Measurements from ENCODE around the gene ADARB2. TPM values are rescaled to one million over a fixed set of nuclear protein-coding genes. Genes with fewer than 3 reads are reported as not detected.

The ADARB2 gene
- polyA plus RNA-seq, 3 donors = not detected

GRCh38 chr10:1559761-1560160 is 177.6 kb downstream of the ADARB2 start:
- no peaks in the 10 kb centered on the region for H3K9me3 ChIP-seq (replicated peaks in 1 of 2; ENCODE audit: control insufficient read depth in 1 of 2, insufficient read depth in 1 of 2, low read length in 2 of 2)
- no peak for TF ChIP-seq CTCF (IDR thresholded peaks at IDR 0.05)
- H3K27me3 Mint-ChIP-seq (ENCODE audit: low read depth in 3 of 3) = peaks cover 0 to 8% (median 6%) of the 10 kb centered on the region in 3 donors

DNA sequence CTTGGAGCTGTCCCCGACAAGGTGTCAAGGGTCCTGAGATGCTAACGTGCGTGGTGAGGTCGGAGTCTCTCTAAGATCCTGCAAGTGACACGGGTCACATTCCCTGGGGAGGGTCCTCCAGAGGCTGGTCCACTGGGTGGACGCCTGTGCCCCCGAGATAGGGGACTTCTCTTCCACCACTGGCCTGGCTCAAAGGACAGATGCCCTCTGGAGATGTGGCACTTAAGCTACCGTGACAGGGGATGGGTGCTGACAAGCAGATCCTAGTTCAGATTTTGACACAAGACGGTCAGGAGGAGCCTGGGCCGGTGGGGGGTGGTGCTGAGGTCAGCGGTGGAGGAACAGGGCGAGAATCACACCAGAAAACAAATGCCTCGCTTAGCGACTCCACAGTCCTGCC is 178.0 kb downstream of the ADARB2 start:
- no peak for TF ChIP-seq CTCF (IDR thresholded peaks at IDR 0.05)
- no peak for DNase-seq
- H3K36me3 ChIP-seq (replicated peaks in 1 of 2; ENCODE audit: control insufficient read depth in 1 of 2, insufficient read depth in 2 of 2, low read length in 2 of 2) = no peaks in the 10 kb centered on the region
- H3K4me1 Mint-ChIP-seq = no peaks in the 10 kb centered on the region
- no peaks in the 10 kb centered on the region for H3K9me3 ChIP-seq (replicated peaks in 1 of 2; ENCODE audit: control insufficient read depth in 1 of 2, insufficient read depth in 1 of 2, low read length in 2 of 2)
- H3K4me2 ChIP-seq (replicated peaks; ENCODE audit: extremely low read depth, low read length, poor library complexity, severe bottlenecking) = no peak overlapping the region
- no peaks in the 10 kb centered on the region for H3K4me1 ChIP-seq (ENCODE audit: control insufficient read depth in 1 of 2, insufficient read depth in 2 of 2, low read length in 2 of 2)
- peaks cover 0 to 4% (median 0%) of the 10 kb centered on the region in 7 donors for H3K9me3 Mint-ChIP-seq
- peaks cover 0 to 8% (median 6%) of the 10 kb centered on the region in 3 donors for H3K27me3 Mint-ChIP-seq (ENCODE audit: low read depth in 3 of 3)
- H3K4me3 Mint-ChIP-seq = no peak overlapping the region
- no peak overlapping the region for H3K27ac ChIP-seq (ENCODE audit: low read depth in 1 of 2, low read length in 2 of 2)
- WGBS (ENCODE audit: insufficient coverage) = 72% methylated on average over 9 of the region's 14 CpGs
- no peaks in the 10 kb centered on the region for H4K20me1 ChIP-seq (ENCODE audit: insufficient read depth, low read length)
- H3K27me3 ChIP-seq (ENCODE audit: control insufficient read depth in 2 of 2, insufficient read depth in 2 of 2, low read length in 2 of 2) = no peaks in the 10 kb centered on the region
- no peak overlapping the region for H2AFZ ChIP-seq (ENCODE audit: insufficient read depth, low read depth, low read length, poor library complexity, severe bottlenecking)
- H3K4me3 ChIP-seq (replicated peaks in 1 of 3; ENCODE audit: low read depth in 2 of 3, low read length in 3 of 3) = no peak overlapping the region
- no peak overlapping the region for H3K9ac ChIP-seq (ENCODE audit: insufficient read depth, low read length, poor library complexity, severe bottlenecking)
- H3K27ac Mint-ChIP-seq = no peak overlapping the region
- no peaks in the 10 kb centered on the region for H3K36me3 Mint-ChIP-seq
- intact Hi-C loops (cut with micrococcal nuclease) = no loop called here
- H3K79me2 ChIP-seq (ENCODE audit: insufficient read depth, low read length) = no peaks in the 10 kb centered on the region

More at GRCh38 chr10:1559761-1560160, 177.6 kb downstream of the ADARB2 start:
- Histone ChIP-seq H2AFZ (ENCODE audit: insufficient read depth, low read depth, low read length, poor library complexity, severe bottlenecking) (no peak overlapping the region), H3K9ac (ENCODE audit: insufficient read depth, low read length, poor library complexity, severe bottlenecking) (no peak overlapping the region), H3K27ac (ENCODE audit: low read depth in 1 of 2, low read length in 2 of 2) (no peak overlapping the region), H3K79me2 (ENCODE audit: insufficient read depth, low read length) (no peaks in the 10 kb centered on the region), H3K36me3 (replicated peaks in 1 of 2; ENCODE audit: control insufficient read depth in 1 of 2, insufficient read depth in 2 of 2, low read length in 2 of 2) (no peaks in the 10 kb centered on the region), H3K4me2 (replicated peaks; ENCODE audit: extremely low read depth, low read length, poor library complexity, severe bottlenecking) (no peak overlapping the region), H4K20me1 (ENCODE audit: insufficient read depth, low read length) (no peaks in the 10 kb centered on the region), H3K27me3 (ENCODE audit: control insufficient read depth in 2 of 2, insufficient read depth in 2 of 2, low read length in 2 of 2) (no peaks in the 10 kb centered on the region), H3K4me1 (ENCODE audit: control insufficient read depth in 1 of 2, insufficient read depth in 2 of 2, low read length in 2 of 2) (no peaks in the 10 kb centered on the region), H3K4me3 (replicated peaks in 1 of 3; ENCODE audit: low read depth in 2 of 3, low read length in 3 of 3) (no peak overlapping the region)
- peaks cover 0 to 4% (median 0%) of the 10 kb centered on the region in 7 donors for H3K9me3 Mint-ChIP-seq
- DNase-seq = no peak
- H3K36me3 Mint-ChIP-seq = no peaks in the 10 kb centered on the region
- H3K4me1 Mint-ChIP-seq = no peaks in the 10 kb centered on the region
- WGBS (ENCODE audit: insufficient coverage) = 76% methylated on average over 7 of the region's 11 CpGs
- H3K27ac Mint-ChIP-seq = no peak overlapping the region
- intact Hi-C loops (cut with micrococcal nuclease) = no loop called here
- H3K4me3 Mint-ChIP-seq = no peak overlapping the region
